HG03135 (cell line): ENCODE data around the gene MED16.
"Not testable (repeated sequence)": the region's sequence is repeated elsewhere in the genome, so short reads cannot be mapped to it uniquely, and the experiment has no call there.

Experiments
- ATAC-seq: cut with Tn5 transposase; IDR thresholded peaks from one replicate; pipeline ENCODE4 v1.9.1; 2021; ENCODE audit warnings: mild to moderate bottlenecking, moderate library complexity; ENCODE audit not compliant: unreplicated experiment

MED16 gene

DNA sequence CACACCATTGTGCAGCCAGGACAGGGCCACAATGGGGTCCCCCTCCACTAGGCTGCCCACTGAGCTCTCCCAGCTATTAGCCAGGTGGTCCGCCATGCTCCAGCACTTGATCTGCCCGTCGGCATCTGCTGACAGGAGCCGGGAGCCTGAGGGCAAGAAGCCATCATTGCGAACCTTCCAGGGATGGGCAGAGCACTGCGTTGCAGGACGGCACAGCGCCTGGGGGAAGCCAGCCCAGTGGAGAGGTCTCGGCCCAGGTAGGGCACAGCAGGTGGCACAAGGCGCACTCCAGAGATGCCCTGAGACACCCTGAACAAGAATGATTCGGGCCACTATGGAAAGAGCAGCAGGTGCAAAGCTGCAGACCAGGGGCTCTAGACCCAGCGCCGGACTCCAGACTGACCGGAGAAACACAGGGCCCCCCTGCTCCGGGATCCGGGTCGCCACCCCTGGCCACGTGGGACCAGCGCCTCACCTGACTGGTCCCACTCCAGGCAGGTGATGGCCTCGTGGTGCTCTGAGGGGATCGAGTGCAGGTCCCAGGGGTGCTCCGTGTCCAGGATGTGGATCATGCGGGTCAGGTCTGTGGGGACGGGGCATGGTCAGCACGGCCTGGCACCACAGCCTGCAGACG, 3.2 kb downstream of the MED16 start:
- no peak for ATAC-seq

DNA sequence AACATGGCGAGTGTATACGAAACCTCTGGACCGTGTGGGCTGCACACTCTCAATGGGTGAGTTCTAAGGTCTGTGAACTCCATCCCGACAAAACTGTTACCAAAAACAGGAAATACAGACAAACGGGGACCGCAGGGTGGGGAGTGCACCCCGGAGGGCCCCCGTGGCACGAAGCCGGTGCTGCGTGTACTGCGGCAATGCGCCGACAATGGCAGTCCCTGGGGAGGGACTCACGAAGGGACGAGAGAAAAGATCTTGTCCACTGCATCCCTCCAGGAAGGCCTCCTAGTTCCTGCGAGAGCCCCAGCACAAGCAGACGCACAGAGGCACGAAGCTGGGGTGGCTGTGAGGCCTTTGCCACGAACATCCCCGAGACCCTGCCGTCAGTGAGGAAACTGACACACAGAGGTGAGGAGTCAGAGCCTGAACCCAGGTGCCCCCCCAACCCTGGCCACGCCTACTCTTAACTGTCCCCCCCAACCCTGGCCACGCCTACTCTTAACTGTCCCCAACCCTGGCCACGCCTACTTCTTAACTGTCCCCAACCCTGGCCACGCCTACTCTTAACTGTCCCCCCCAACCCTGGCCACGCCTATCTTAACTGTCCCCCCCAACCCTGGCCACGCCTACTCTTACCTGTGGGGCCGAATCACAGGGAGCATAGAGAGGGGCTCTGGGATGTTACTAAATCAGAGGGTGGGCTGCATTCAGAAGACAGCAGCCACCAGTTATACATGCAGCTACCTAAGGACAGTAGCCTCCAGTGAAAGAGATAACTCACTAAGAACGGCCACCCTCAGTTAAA, 4.2 kb downstream of the MED16 start:
- no peak for ATAC-seq

DNA sequence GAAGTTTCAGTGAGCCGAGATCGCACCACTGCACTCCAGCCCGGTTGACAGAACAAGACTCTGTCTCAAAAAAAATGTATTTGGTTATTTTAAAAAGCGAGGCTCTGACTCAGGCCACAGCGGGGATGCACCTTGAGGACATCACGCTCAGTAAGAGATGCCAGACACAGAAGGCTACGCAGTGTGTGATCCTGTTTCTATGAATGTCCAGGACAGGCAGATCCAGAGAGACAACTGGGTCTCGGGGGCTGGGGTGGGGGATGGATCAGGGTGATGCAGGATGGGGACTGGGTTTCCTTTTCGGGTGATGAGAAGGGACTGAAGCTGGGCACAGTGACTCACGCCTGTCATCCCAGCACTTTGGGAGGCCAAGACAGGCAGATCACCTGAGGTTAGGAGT, 5.4 kb downstream of the MED16 start:
- no peak for ATAC-seq

DNA sequence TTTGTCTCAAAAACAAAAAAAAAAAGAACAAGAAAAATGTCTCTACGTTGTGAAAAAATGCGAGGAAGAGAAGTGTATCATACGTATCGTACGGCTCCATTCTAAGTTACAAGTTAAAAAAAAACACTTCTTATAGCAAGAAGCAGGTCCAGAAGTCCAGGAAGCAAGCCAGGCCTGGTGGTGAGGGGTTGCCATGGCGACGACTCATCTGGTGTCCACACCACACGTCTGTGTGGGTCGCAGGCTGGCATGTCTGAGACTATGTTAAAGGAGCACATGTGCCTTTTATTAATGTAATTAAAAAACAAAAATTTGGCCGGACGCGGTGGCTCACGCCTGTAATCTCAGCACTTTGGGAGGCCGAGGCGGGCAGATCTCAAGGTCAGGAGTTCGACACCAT, 5.9 kb downstream of the MED16 start:
- no peak for ATAC-seq

DNA sequence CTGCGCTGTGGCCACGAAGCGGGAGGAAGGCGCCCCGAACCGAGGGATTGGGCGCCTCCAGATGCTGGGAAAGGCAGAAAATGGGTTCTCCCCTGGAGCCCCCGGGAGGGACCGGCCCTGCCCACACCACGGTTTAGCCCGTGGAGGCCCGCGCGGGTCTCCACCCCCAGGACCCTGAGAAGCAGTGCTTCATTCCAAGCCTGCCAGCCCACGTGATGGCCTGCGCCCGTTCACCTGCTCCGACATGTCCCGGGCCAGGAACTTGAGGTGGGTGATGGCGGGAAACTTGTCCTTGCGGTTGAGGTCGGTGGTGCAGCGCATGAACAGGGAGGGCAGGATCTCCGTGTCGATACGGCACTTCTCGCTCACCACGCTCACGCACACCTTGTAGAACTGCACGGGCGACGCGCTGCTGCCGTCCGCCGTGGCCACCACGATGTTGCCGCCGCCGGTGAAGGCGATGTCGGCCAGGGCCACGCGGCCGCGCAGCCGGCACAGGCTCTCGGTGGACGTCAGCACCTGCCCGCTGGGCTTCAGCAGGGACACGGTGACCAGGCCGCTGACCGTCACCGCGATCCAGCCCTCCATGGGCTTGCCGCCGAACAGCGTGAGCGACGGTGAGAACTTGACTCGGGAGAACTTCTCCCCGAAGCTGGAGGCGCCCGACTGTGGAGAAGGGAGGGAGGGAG, 7.3 kb downstream of the MED16 start:
- ATAC-seq, result no peak

DNA sequence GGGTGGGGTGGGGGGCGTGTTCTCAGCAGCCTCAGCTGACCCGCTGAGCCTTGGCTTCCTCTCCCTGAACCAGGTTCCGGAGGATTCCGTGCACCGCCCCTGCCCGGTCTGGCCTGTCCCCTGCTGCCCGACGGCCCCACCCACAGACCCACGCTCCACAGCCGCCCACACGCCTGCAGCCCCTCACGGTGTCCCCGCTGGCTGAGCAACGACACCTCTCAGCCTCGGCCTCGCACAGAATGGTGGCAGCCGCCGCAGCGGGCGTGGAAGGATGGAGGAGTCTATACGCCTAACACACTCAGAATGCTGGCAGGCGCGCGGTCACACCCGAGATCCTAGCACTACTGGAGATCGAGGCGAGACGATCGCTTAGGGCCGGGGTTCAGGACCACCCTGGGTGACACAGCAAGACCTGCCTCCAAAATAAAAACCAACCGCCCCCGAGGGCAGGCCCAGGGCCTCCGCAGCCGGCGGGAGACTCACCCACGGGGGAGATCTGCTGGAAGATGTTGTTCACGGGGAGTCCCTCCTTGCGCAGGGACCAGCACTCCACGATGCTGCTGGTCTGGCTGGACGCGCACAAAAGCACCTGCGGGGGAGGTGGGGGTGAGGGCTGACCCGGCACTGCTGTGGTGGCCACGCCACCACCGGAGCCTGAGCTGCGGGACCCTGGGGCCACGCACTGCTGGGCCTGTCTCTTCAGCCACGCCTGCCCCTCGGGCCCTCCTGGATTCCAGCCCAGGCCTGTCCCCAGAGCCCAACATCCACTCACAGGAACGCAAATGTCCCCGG, 8.4 kb downstream of the MED16 start:
- no peak for ATAC-seq

DNA sequence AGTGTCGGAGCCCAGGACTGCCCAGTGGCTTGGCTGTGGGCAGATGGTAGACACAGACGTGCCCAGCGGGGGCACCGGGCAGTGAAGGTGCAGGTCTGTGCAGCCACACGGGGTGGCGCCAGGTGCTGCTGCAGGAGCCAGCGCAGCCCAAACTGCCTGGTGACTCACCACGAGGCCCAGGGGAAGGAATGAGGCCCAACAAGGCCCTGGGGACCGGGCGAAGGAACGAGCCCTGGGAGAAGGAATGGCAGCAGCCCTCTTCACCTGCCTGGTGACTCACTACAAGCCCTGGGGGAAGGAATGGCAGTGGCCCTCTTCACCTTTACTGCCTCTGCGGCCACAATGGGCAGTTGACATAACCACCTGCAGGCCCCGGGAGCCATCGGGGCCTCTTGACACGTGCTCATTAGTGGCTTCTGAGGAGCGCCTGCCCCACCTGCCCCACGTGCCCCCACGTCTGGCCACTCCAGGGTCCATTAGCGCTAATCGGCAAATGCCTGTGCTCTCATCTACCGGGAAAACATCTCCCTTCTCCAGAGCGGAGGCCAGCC, 9.3 kb downstream of the MED16 start:
- ATAC-seq, result no peak

DNA sequence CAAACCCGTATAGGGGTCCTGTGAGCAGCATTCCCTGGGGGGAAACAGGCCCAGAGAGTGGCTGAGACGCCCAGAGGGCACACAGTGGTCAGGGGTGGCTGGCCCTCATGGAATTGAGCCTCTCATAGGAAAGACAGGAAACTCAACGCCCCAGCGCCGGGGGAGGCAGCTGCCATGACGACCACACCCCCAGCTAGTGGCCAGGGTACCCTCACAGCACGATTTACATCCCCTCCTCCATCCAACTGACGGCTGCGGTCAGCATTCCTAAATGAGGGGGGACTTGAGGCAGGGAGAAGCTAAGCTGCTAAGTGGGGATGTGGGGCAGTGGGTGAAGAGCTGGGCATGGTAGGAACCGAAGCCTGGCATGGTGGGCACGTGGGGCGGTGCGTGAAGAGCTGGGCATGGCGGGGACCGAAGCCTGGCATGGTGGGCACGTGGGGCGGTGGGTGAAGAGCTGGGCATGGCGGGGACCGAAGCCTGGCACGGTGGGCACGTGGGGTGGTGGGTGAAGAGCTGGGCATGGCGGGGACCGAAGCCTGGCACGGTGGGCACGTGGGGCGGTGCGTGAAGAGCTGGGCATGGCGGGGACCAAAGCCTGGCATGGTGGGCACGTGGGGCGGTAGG, 10.0 kb downstream of the MED16 start:
- ATAC-seq, result no peak

DNA sequence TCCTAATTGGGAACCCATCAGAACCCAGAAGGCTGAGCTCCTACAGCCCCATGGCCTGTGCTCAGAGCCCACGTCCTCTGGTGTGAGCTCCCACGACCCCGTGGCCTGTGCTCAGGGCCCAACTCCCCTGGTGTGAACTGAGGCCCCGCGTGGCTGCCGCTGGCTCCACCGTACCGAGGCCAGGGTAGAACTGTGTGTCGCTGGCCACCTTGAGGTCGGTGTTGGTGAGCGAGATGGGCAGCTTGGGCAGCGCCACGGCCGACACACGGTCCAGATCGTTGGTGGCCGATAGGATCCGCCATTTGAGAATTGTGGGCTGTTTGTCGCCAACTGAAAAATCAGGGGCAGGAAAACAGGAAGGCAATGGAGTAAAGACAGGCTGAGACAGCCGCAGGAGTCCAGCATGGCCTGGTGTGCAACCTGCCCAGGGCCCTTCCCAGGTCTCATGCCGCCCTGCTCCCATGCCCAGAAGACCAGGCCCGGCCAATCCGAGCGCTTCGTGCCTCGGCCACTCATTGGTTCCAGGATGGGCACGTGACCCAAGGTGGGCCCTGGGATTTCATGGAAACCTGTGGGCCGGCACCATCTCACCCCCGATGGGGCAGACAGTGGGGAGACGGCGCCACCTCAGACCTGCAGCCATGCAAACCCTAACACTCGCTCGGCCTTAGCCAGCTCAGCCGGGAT, 11.5 kb downstream of the MED16 start:
- no peak for ATAC-seq

DNA sequence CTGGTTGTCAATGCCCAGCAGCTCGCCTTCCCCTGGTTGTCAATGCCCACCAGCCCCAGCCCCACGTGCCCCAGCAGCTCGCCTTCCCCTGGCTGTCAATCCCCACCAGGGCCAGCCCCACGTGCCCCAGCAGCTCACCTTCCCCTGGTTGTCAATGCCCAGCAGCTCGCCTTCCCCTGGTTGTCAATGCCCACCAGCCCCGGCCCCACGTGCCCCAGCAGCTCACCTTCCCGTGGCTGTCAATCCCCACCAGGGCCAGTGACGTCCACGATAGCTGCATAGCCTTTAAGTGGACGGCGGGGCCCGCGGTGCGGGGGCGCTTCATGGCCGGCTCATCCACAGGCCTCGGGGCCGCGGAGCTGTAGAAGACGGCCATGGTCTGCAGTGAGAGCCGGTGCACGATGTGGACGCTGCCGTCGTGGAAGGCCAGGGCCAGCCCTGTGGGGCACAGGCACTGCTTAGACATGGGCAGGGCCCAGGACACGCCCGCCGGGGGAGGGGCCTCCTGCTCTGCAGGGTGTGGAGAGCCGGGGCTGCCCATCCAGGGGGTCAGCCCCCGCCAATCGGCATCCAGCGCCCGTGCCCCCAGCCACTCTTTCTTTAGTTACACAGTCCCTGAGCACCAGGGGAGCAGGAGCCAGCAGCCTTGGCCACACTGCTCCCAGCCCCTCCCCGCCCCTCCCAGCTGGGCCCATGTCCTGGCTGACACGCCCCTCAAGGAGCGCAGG, 13.1 kb downstream of the MED16 start:
- no peak for ATAC-seq

DNA sequence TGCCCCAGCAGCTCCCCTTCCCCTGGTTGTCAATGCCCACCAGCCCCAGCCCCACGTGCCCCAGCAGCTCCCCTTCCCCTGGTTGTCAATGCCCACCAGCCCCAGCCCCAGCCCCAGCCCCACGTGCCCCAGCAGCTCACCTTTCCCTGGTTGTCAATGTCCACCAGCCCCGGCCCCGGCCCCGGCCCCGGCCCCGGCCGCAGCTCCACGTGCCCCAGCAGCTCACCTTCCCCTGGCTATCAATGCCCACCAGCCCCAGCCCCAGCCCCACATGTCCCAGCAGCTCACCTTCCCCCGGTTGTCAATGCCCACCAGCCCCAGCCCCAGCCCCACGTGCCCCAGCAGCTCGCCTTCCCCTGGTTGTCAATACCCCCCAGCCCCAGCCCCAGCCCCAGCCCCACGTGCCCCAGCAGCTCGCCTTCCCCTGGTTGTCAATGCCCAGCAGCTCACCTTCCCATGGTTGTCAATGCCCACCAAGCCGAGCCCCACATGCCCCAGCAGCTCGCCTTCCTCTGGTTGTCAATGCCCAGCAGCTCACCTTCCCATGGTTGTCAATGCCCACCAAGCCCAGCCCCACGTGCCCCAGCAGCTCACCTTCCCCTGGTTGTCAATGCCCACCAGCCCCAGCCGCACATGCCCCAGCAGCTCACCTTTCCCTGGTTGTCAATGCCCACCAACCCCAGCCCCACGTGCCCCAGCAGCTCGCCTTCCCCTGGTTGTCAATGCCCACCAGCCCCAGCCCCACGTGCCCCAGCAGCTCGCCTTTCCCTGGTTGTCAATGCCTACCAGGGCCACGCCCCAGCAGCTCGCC, 14.0 kb downstream of the MED16 start:
- not testable (repeated sequence) for ATAC-seq

DNA sequence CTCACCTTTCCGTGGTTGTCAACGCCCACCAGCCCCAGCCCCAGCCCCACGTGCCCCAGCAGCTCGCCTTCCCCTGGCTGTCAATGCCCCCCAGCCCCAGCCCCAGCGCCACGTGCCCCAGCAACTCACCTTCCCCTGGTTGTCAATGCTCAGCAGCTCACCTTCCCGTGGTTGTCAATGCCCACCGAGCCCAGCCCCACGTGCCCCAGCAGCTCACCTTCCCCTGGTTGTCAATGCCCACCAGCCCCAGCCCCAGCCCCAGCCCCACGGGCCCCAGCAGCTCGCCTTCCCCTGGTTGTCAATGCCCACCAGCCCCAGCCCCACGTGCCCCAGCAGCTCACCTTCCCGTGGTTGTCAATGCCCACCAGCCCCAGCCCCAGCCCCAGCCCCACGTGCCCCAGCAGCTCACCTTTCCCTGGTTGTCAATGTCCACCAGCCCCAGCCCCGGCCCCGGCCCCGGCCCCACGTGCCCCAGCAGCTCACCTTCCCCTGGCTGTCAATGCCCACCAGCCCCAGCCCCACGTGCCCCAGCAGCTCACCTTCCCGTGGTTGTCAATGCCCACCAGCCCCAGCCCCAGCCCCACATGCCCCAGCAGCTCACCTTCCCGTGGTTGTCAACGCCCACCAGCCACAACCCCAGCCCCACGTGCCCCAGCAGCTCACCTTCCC, 14.9 kb downstream of the MED16 start:
- ATAC-seq, result not testable (repeated sequence)

DNA sequence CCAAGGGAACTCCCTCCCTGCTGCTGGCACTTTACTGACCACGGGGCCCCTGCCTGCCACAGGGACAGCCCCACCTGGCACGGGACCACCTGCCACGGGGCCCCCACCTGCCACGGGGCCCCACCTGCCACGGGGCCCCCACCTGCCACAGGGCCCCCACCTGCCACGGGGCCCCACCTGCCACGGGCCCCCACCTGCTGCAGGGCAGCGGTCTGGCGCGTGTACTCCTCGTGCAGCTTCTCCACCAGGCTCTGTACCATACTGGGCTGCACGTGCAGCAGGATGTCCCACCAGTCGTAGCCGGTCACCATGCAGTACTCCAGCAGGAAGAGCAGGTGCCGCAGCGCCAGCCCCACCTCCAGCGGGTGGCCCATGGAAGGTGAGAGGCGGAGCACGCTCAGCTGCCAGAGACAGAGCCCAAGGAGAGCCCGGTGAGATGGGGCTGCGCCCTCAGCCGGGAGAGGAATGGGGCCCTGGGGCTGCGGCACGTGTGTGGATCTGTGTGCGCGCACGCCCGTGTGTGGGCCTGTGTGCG, 16.1 kb downstream of the MED16 start:
- no peak for ATAC-seq

DNA sequence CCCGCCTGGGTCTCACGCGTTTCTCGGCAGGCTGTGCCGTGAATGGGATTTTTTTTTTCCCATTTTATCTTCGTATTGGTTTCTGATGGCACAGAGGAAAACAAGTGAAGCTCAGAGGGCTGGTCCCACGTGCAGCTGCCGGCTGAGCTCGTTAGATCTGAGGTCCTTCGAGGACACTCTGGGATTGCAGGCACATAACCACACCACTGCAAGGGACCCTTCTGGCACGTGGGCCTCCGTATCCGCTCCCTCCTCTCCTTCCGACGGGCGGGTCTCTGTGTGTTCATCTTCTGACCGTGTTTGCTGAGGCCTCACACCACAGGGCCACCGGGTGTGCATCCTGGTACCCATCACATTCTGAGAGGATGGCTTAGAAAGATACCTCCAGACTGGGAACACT, 16.9 kb downstream of the MED16 start:
- no peak for ATAC-seq

DNA sequence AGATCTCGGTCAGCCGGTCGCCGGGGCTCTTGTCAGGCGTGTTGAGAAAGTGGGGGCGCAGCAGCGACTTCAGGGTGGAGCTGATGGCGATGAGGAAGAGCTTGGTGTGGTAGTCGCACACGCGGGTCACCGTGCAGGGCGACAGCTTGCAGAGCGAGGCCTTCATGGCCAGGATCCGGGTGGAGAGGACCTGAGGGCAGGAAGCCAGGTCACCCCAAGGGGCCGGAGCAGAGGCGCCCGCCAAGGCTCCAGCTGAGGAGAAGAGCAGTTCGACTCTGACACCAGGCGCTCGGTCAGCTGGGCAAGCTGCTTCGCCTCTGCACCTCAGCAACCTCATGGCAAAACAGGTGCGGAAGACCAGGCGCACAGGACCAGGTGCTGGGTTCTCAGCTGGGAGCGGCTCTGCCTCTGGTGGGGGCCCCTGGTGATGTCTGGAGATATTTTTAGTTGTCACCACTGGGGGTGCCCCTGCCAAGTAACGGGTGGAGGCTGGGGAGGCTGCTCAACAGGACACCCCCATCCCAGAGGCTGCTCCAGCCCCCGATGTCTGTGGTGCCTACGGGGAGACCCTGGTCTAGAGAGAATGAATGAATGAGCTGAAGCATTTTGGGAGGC, 17.6 kb downstream of the MED16 start:
- no peak for ATAC-seq

DNA sequence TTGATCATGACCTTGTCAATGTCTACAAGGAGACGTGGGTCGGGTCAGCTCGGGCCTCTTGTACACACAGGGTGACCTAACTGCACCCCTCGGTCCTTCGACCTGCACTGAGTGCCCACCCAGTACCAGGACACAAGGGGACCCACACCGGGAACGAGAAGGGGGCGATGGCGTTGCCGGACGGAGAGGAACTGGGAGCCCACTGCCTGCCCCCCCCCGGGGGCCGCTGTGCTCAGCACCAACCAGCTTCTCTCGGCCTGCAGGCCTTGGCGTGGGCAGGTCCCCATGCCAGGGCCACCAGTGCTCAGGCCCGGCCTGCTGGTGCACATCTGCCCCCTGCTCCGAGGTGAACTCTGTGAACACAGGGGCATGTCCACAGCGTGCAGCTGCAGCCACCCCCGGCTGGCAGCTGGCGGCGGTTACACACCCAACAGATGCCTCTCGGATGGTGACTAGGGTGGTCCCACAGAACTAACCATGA, 19.4 kb downstream of the MED16 start:
- ATAC-seq, result no peak

DNA sequence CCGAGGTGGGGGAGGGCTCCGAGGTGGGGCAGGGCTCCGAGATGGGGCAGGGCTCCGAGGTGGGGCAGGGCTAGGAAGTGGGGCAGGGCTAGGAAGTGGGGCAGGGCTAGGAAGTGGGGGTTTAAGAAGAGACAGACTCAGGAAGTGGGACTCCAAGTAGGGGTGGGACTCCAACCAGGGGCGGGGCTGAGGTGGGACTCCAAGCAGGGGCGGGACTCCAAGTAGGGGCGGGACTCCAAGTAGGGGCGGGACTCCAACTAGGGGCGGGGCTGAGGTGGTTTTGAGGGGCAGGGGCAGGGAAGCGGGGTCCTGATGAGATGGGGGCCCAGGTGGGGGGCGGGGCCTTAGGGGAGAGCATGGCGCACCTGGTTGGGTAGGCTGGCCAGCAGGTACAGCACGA, 19.9 kb downstream of the MED16 start:
- no peak for ATAC-seq
